ENCODE measurements around the gene SCUBE1. TPM values are rescaled to one million over a fixed set of nuclear protein-coding genes. Genes with fewer than 3 reads are reported as not detected.

Gene SCUBE1
- polyA plus RNA-seq, 1 experiment: not detected

- no peak for DNase-seq (ENCODE audit: low read depth)
- CTCF ChIA-PET: interaction anchor here (1.1 to 16.5 kb wide), 19 partner anchors 8 to 538 kb away, joined by 3 to 264 read pairs (median 15); partner anchors contain the start of gene SCUBE1
- POLR2A ChIA-PET: no interaction called here
Measured at GRCh38 chr22:43272869-43273318, 70.3 kb downstream of the SCUBE1 start.

GRCh38 chr22:43272301-43272700, 70.9 kb downstream of the SCUBE1 start:
- no peak overlapping the region for H3K4me3 ChIP-seq (ENCODE audit: low read depth, low read length)
- ChIA-PET CTCF (interaction anchor here (1.1 to 16.5 kb wide), 10 partner anchors 12 to 112 kb away, joined by 4 to 264 read pairs (median 18); partner anchors contain the start of gene SCUBE1), POLR2A (interaction anchor here (0.6 kb wide), 1 partner anchor 502 kb away, joined by 3 read pairs; no protein-coding TSS in a partner anchor)
- DNase-seq (ENCODE audit: low read depth): no peak
- no peaks in the 10 kb centered on the region for H3K36me3 ChIP-seq (ENCODE audit: control insufficient read depth, insufficient read depth, low read length)
- H3K27me3 ChIP-seq (ENCODE audit: control insufficient read depth, insufficient read depth, low read length): peaks cover 4% of the 10 kb centered on the region
- TF ChIP-seq, protein P1, sequence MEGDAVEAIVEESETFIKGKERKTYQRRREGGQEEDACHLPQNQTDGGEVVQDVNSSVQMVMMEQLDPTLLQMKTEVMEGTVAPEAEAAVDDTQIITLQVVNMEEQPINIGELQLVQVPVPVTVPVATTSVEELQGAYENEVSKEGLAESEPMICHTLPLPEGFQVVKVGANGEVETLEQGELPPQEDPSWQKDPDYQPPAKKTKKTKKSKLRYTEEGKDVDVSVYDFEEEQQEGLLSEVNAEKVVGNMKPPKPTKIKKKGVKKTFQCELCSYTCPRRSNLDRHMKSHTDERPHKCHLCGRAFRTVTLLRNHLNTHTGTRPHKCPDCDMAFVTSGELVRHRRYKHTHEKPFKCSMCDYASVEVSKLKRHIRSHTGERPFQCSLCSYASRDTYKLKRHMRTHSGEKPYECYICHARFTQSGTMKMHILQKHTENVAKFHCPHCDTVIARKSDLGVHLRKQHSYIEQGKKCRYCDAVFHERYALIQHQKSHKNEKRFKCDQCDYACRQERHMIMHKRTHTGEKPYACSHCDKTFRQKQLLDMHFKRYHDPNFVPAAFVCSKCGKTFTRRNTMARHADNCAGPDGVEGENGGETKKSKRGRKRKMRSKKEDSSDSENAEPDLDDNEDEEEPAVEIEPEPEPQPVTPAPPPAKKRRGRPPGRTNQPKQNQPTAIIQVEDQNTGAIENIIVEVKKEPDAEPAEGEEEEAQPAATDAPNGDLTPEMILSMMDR (IDR thresholded peaks at IDR 0.05; ENCODE audit: insufficient read depth, low read depth, low read length): no peak

More at GRCh38 chr22:43272869-43273318, 70.3 kb downstream of the SCUBE1 start:
- Histone ChIP-seq H3K36me3 (ENCODE audit: control insufficient read depth, insufficient read depth, low read length) (no peaks in the 10 kb centered on the region), H3K4me3 (ENCODE audit: low read depth, low read length) (no peak overlapping the region), H3K27me3 (ENCODE audit: control insufficient read depth, insufficient read depth, low read length) (peaks cover 4% of the 10 kb centered on the region)
- TF ChIP-seq, protein P1 (IDR thresholded peaks at IDR 0.05; ENCODE audit: insufficient read depth, low read depth, low read length): no peak

- ChIA-PET POLR2A (no interaction called here), CTCF (interaction anchor here (1.2 to 16.5 kb wide), 5 partner anchors 9 to 113 kb away, joined by 3 to 264 read pairs (median 15); partner anchors contain the start of gene SCUBE1)
- TF ChIP-seq, protein P1 (IDR thresholded peaks at IDR 0.05; ENCODE audit: insufficient read depth, low read depth, low read length): no peak
Measured at GRCh38 chr22:43270949-43271348, 72.2 kb downstream of the SCUBE1 start.

GRCh38 chr22:43270314-43270908, 72.8 kb downstream of the SCUBE1 start:
- TF ChIP-seq, protein P1 (IDR thresholded peaks at IDR 0.05; ENCODE audit: insufficient read depth, low read depth, low read length): 0 out of 2 replicates have a peak, but pooled peaks have one; percentile 24
- ChIA-PET CTCF (interaction anchor here (0.8 to 16.5 kb wide), 7 partner anchors 9 to 113 kb away, joined by 3 to 264 read pairs (median 3); partner anchors contain the start of gene SCUBE1), POLR2A (no interaction called here)
- no peak for DNase-seq (ENCODE audit: low read depth)
- Histone ChIP-seq H3K36me3 (ENCODE audit: control insufficient read depth, insufficient read depth, low read length) (no peaks in the 10 kb centered on the region), H3K27me3 (ENCODE audit: control insufficient read depth, insufficient read depth, low read length) (peaks cover 4% of the 10 kb centered on the region), H3K4me3 (ENCODE audit: low read depth, low read length) (no peak overlapping the region)

More at GRCh38 chr22:43270949-43271348, 72.2 kb downstream of the SCUBE1 start:
- no peak overlapping the region for H3K4me3 ChIP-seq (ENCODE audit: low read depth, low read length)
- no peaks in the 10 kb centered on the region for H3K36me3 ChIP-seq (ENCODE audit: control insufficient read depth, insufficient read depth, low read length)
- peaks cover 4% of the 10 kb centered on the region for H3K27me3 ChIP-seq (ENCODE audit: control insufficient read depth, insufficient read depth, low read length)
- no peak for DNase-seq (ENCODE audit: low read depth)

DNA sequence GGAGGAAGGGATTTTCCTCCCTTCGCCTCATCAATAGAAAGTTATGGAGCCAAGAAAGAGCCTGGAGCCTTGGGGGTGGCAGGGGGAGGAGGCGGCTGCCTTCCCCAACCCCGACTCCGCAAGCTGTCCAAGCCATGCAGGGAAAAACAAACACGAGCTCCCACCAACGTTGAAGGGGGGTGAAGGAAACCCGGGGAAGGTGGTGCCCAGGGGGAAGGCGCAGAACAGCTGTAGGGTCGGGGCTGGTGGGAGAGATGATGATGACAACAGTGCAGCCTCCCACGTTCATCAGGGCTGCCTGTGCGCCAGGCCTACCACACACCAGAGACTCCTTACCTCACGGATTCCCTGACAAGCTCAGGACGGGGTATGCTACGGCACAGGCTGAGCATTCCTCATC, 73.5 kb downstream of the SCUBE1 start:
- DNase-seq (ENCODE audit: low read depth): no peak
- Histone ChIP-seq H3K27me3 (ENCODE audit: control insufficient read depth, insufficient read depth, low read length) (peaks cover 7% of the 10 kb centered on the region), H3K36me3 (ENCODE audit: control insufficient read depth, insufficient read depth, low read length) (no peaks in the 10 kb centered on the region), H3K4me3 (ENCODE audit: low read depth, low read length) (no peak overlapping the region)
- POLR2A ChIA-PET: no interaction called here
- TF ChIP-seq, protein P1 (IDR thresholded peaks at IDR 0.05; ENCODE audit: insufficient read depth, low read depth, low read length): no peak
- CTCF ChIA-PET: interaction anchor here (0.8 to 16.5 kb wide), 7 partner anchors 8 to 114 kb away, joined by 3 to 264 read pairs (median 3); partner anchors contain the start of gene SCUBE1

Data from BJ (cell line).